Fibroblast of skin of right biceps (primary cell): ENCODE results near the gene MPZL1.
"Not testable (repeated sequence)": the region's sequence is repeated elsewhere in the genome, so short reads cannot be mapped to it uniquely, and the experiment has no call there.

ENCODE experiments used
- DNase-seq: peaks from one replicate; pipeline ENCODE4 v3.0.0-alpha.2; 2013

The MPZL1 gene

GRCh38 chr1:167784876-167785550 lies 63.2 kb downstream of the MPZL1 start:
- no peak for DNase-seq

- no peak for DNase-seq
These were observed 64.7 kb downstream of the MPZL1 start for GRCh38 chr1:167786502-167786901.

GRCh38 chr1:167789501-167789900 lies 67.7 kb downstream of the MPZL1 start:
- DNase-seq = no peak

GRCh38 chr1:167790117-167790516 lies 68.3 kb downstream of the MPZL1 start:
- no peak for DNase-seq

- DNase-seq = peak; percentile 99
These were observed 69.8 kb downstream of the MPZL1 start for GRCh38 chr1:167791281-167792187.

- no peak for DNase-seq
These were observed 70.4 kb downstream of the MPZL1 start for GRCh38 chr1:167792188-167792565.

- DNase-seq = no peak
These were observed 72.3 kb downstream of the MPZL1 start for GRCh38 chr1:167794043-167794442.

GRCh38 chr1:167795810-167796740 lies 74.3 kb downstream of the MPZL1 start:
- DNase-seq = no peak

- DNase-seq = peak; percentile 98
These were observed 75.2 kb downstream of the MPZL1 start for GRCh38 chr1:167797015-167797414.

- no peak for DNase-seq
These were observed 77.2 kb downstream of the MPZL1 start for GRCh38 chr1:167798952-167799351.

GRCh38 chr1:167799747-167800146 lies 78.0 kb downstream of the MPZL1 start:
- DNase-seq = no peak

GRCh38 chr1:167800251-167800650 lies 78.5 kb downstream of the MPZL1 start:
- no peak for DNase-seq

GRCh38 chr1:167802235-167802634 lies 80.5 kb downstream of the MPZL1 start:
- DNase-seq = no peak

GRCh38 chr1:167803358-167804207 lies 81.8 kb downstream of the MPZL1 start:
- peak; percentile 93 for DNase-seq

GRCh38 chr1:167805041-167805556 lies 83.3 kb downstream of the MPZL1 start:
- DNase-seq = no peak

- DNase-seq = not testable (repeated sequence)
These were observed 84.5 kb downstream of the MPZL1 start for GRCh38 chr1:167806235-167806634.

- not testable (repeated sequence) for DNase-seq
These were observed 84.9 kb downstream of the MPZL1 start for GRCh38 chr1:167806676-167807075.

GRCh38 chr1:167808104-167808503 lies 86.3 kb downstream of the MPZL1 start:
- peak; percentile 55 for DNase-seq

GRCh38 chr1:167808690-167809089 lies 86.9 kb downstream of the MPZL1 start:
- no peak for DNase-seq

- DNase-seq = no peak
These were observed 91.2 kb downstream of the MPZL1 start for GRCh38 chr1:167812972-167813371.

GRCh38 chr1:167815650-167816049 lies 93.9 kb downstream of the MPZL1 start:
- no peak for DNase-seq
